Ascending aorta (tissue), 2 donors: Measurements from ENCODE around the gene IGFN1. TPM values are rescaled to one million over a fixed set of nuclear protein-coding genes. Genes with fewer than 3 reads are reported as not detected.
"Not testable (repeated sequence)": the region's sequence is repeated elsewhere in the genome, so short reads cannot be mapped to it uniquely, and the experiment has no call there.

Experiments used
- DNase-seq, 2 donors: peaks; one replicate each; pipeline ENCODE4 v3.0.0-alpha.2; 2019; ENCODE audit warnings: low spot score in 2 of 2
- H3K27ac ChIP-seq, 2 donors: fragments of 200-600 bp; sonication (generic); one replicate each; pipeline ENCODE4 v1.5.1; 2016 to 2017; ENCODE audit warnings: mild to moderate bottlenecking in 1 of 2
- H3K27me3 ChIP-seq: fragments of 200-600 bp; sonication (generic); one replicate; pipeline ENCODE4 v1.5.1; 2017
- H3K36me3 ChIP-seq, 2 donors: fragments of 200-600 bp; sonication (generic); one replicate each; pipeline ENCODE4 v1.5.1; 2016
- H3K4me1 ChIP-seq, 2 donors: fragments of 200-600 bp; sonication (generic); one replicate each; pipeline ENCODE4 v1.5.1; 2016 to 2017; ENCODE audit warnings: mild to moderate bottlenecking in 1 of 2
- H3K4me3 ChIP-seq, 2 donors: fragments of 200-600 bp; sonication (generic); one replicate each; pipeline ENCODE4 v1.5.1; 2016 to 2017; ENCODE audit warnings: mild to moderate bottlenecking in 1 of 2
- H3K9me3 ChIP-seq, 2 donors: fragments of 200-600 bp; sonication (generic); one replicate each; pipeline ENCODE4 v1.5.1; 2016
- CTCF ChIP-seq, 3 experiments: fragments of 200-600 bp in 2 of 3; fragments of 450-650 bp in 1 of 3; sonication (generic) in 2 of 3; IDR thresholded peaks; one replicate each; pipeline ENCODE4 v1.5.1; 2016 to 2019; ENCODE audit warnings: antibody characterized with exemption in 3 of 3, mild to moderate bottlenecking in 1 of 3, moderate library complexity in 1 of 3
- intact Hi-C: fragments of 100-400 bp; cut with DNase I; formaldehyde crosslinking; loops from one replicate; pipeline ENCODE4 v1.15.1; 2023
- total RNA-seq: library from RNA; depleted of rRNA; stranded (reverse); fragments of >200 nt; gene quantifications from one replicate; pipeline ENCODE4 v1.1.0, GENCODE V29; 2016

IGFN1 gene
- total RNA-seq, 1 donor from 2014 or later, result not detected

DNA sequence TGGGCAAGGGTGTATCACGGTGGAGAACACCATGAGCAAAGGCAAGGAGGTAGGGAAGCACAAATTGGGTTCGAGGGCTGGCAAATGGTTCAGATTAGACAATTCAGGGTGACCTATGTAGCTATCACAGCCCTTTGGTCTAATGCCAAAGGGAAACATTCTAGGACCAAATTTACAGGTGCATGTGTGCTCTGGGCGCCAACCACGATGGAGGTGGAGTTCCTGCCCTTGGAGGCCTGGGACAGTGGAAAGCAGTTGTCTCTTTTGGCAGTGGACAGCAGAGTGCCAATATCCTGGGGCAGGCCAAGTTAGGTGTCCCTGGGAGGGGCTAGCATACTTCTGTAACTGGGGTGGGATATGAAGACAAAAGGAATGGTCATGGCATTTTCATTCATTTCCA lies 40.1 kb downstream of the IGFN1 start:
- Histone ChIP-seq H3K27ac (no peak overlapping the region), H3K36me3 (no peaks in the 10 kb centered on the region), H3K27me3 (no peaks in the 10 kb centered on the region), H3K9me3 (no peaks in the 10 kb centered on the region), H3K4me1 (no peaks in the 10 kb centered on the region), H3K4me3 (no peak overlapping the region)
- no peak for TF ChIP-seq CTCF (IDR thresholded peaks at IDR 0.05)
- DNase-seq, result no peak
- intact Hi-C loops, result no loop called here

DNA sequence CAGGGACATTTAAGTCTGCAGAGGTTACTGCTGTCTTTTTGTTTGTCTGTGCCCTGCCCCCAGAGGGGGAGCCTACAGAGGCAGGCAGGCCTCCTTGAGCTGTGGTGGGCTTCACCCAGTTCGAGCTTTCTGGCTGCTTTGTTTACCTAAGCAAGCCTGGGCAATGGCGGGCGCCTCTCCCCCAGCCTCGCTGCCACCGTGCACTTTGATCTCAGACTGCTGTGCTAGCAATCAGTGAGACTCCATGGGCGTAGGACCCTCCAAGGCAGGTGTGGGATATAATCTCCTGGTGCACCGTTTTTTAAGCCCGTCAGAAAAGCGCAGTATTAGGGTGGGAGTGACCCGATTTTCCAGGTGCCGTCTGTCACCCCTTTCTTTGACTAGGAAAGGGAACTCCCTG lies 49.0 kb downstream of the IGFN1 start:
- H3K27ac ChIP-seq, H3K9me3 ChIP-seq, H3K36me3 ChIP-seq, DNase-seq, intact Hi-C loops, H3K4me1 ChIP-seq, H3K27me3 ChIP-seq, H3K4me3 ChIP-seq: not testable (repeated sequence)

DNA sequence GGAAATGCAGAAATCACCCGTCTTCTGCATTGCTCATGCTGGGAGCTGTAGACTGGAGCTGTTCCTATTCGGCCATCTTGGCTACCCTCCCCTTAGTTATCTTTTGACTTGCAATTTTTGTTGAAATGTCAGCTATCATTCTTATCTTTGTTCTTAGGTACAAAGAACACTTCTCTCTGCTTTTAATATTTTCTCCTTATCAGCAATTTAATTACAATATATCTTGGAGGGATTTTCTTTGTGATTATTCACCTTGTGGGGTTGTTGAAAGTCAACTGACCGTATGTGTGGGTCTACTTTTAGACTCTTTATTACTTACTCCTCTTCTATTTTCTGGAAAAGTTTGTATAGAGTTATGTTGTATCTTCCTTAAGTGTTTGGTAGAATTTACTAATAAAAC lies 49.5 kb downstream of the IGFN1 start:
- Histone ChIP-seq H3K9me3 (no peaks in the 10 kb centered on the region), H3K27ac (no peak overlapping the region), H3K4me1 (no peaks in the 10 kb centered on the region), H3K36me3 (no peaks in the 10 kb centered on the region), H3K27me3 (no peaks in the 10 kb centered on the region), H3K4me3 (no peak overlapping the region)
- intact Hi-C loops, result no loop called here
- TF ChIP-seq CTCF (IDR thresholded peaks at IDR 0.05), result no peak
- DNase-seq, result no peak

- intact Hi-C loops, result no loop called here
- TF ChIP-seq CTCF (IDR thresholded peaks at IDR 0.05), result no peak
- H3K4me3 ChIP-seq, result no peak overlapping the region
- no peak for DNase-seq
- no peaks in the 10 kb centered on the region for H3K9me3 ChIP-seq
- H3K36me3 ChIP-seq, result no peaks in the 10 kb centered on the region
- H3K4me1 ChIP-seq, result no peaks in the 10 kb centered on the region
- no peak overlapping the region for H3K27ac ChIP-seq
- no peaks in the 10 kb centered on the region for H3K27me3 ChIP-seq
These were observed 51.1 kb downstream of the IGFN1 start for GRCh38 chr1:201241736-201242135.

DNA sequence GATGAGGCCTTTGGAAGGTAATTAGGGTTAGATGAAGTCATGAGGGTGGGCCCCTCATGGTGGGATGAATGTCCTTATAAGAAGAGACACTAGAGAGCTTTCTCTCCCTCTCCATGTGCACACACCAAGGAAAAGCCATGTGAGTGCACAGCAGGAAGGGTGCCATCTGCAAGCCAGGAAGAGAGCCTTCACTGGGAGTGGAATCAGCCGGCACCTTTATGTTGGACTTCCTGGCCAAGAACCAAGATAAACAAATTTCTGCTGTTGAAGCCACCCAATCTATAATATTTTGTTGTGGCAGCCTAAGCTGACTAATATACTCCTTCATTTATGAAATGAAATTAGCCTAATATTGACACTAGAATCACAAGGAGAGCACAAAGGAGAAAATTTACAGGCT lies 54.5 kb downstream of the IGFN1 start:
- H3K27ac ChIP-seq, result no peak overlapping the region
- H3K27me3 ChIP-seq, result no peaks in the 10 kb centered on the region
- H3K9me3 ChIP-seq, result no peaks in the 10 kb centered on the region
- H3K4me3 ChIP-seq, result no peak overlapping the region
- H3K36me3 ChIP-seq, result no peaks in the 10 kb centered on the region
- no peak for TF ChIP-seq CTCF (IDR thresholded peaks at IDR 0.05)
- no peak for DNase-seq
- intact Hi-C loops, result no loop called here
- no peaks in the 10 kb centered on the region for H3K4me1 ChIP-seq

DNA sequence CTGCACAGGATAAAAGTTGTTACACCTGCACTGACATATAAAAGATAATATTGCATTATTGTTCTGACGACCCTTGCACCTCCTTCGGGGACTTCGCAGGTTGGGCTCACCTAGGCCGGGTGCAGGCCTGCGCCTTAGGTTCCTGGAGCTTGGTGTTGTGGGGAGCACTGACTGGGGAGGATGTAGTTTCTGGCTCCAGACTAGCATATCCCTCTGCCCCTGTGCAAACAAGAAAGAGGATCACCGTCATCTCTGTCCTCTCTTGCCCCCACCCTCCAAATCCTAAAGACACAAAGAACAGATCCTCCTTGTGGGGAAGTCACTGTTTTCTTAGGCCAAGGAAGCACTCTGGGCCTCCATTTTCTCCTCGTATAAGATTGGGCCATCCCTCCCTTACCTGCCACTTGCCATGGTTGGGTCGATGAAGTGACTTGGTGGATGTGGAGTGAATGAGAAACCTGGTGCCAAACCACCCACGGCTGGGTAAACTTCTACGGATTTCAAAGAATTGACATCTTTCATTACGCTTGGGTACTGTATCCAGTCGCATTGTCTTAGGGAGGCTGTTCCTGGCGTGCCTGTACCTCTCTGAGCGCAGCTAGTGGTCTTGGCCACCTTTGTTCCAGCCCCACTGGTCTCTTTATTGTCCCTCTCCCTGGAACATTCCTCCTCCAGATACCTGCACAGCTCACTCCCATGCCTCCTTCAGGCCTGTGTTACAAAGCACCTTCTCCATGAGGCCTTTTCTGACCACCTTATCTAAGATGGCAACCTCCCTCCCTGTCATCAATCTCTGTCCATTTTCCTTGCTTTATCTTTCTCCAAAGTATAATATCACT lies 58.3 kb downstream of the IGFN1 start:
- no peak for TF ChIP-seq CTCF (IDR thresholded peaks at IDR 0.05)

More for the DNA sequence above, 58.3 kb downstream of the IGFN1 start:
- H3K27ac ChIP-seq, result no peak overlapping the region
- intact Hi-C loops, result no loop called here
- no peaks in the 10 kb centered on the region for H3K4me1 ChIP-seq
- DNase-seq, result no peak
- H3K9me3 ChIP-seq, result no peaks in the 10 kb centered on the region
- no peaks in the 10 kb centered on the region for H3K27me3 ChIP-seq
- H3K4me3 ChIP-seq, result no peak overlapping the region
- H3K36me3 ChIP-seq, result no peaks in the 10 kb centered on the region
